ENCODE data around the gene ASXL1.

Gene ASXL1

DNA sequence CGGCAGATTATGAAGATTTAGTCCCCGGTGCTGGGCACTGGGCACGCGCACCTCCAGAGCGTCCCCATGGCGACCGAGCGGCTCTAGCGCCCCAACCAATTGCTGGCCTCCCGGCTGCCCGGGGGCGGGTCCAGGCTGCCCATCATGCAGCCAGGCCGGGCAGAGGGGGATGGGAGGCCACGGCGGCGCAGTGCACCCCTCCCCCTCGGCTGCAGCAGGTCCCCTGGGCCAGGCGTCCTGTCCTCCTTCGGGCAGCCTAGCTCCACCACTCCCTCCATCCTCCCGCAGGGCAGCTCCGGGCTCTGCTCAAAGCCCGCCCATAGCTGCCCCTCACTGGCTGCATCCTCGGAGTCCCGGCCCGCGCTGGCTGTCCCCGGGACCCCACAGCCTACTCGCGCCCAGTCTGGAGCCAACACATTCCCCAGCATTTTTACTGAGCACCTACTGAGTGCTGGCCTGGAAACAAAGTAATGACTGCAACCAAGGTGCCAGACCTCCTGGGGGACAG is 99.4 kb downstream of the ASXL1 start:
- ChIA-PET POLR2A (ENCODE audit: low non-redundant PET) (no interaction called here), CTCF (interaction anchor here (0.5 to 1.5 kb wide), 2 partner anchors 8 to 196 kb away, joined by 3 read pairs; no protein-coding TSS in a partner anchor)
- H3K27ac ChIP-seq, result 0 out of 2 replicates have a peak overlapping the region, but pooled peaks have one; percentile 0
- DNase-seq (ENCODE audit: low spot score), result peak; percentile 66
- no peak for TF ChIP-seq CTCF (conservative IDR thresholded peaks at IDR 0.05; ENCODE audit: low read depth)

GRCh38 chr20:32458061-32458836 is 100.1 kb downstream of the ASXL1 start:
- DNase-seq (ENCODE audit: low spot score), result no peak
- TF ChIP-seq CTCF (conservative IDR thresholded peaks at IDR 0.05; ENCODE audit: low read depth), result no peak
- CTCF ChIA-PET, result interaction anchor here (0.6 to 1.5 kb wide), 5 partner anchors 8 to 148 kb away, joined by 3 to 7 read pairs (median 5); no protein-coding TSS in a partner anchor
- POLR2A ChIA-PET (ENCODE audit: low non-redundant PET), result no interaction called here
- peak overlapping the region; percentile 0; the same call in 1 of the 2 replicates for H3K27ac ChIP-seq

- no peak overlapping the region for H3K27ac ChIP-seq
- CTCF ChIA-PET, result interaction anchor here (0.6 to 1.2 kb wide), 4 partner anchors 9 to 149 kb away, joined by 3 to 7 read pairs (median 6); no protein-coding TSS in a partner anchor
- DNase-seq (ENCODE audit: low spot score), result no peak
- POLR2A ChIA-PET (ENCODE audit: low non-redundant PET), result no interaction called here
- no peak for TF ChIP-seq CTCF (conservative IDR thresholded peaks at IDR 0.05; ENCODE audit: low read depth)
Observed at GRCh38 chr20:32458837-32459220, 100.7 kb downstream of the ASXL1 start.

DNA sequence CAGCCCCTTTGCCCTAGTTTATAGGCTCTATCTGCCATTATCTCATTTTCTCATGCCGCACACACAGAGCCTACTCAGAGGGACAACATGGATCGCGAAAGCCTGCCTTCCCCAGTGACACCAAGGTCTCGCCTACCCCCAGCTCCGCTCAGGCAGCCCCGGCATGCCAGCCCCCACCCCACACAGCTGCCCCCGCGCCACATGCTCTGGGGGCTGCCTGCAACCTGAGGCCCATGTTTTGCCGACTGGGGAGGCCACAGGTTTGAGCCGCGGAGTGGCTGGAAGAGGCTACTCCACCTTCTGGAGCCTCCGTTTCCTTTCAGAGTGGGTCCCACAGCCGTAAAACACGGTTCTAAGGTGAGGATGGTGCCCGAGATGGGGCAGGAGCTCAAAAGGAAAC is 102.1 kb downstream of the ASXL1 start:
- no peak for TF ChIP-seq CTCF (conservative IDR thresholded peaks at IDR 0.05; ENCODE audit: low read depth)
- no peak overlapping the region for H3K27ac ChIP-seq
- ChIA-PET POLR2A (ENCODE audit: low non-redundant PET) (no interaction called here), CTCF (interaction anchor here (0.6 to 1.5 kb wide), 2 partner anchors 9 to 35 kb away, joined by 4 read pairs; no protein-coding TSS in a partner anchor)
- no peak for DNase-seq (ENCODE audit: low spot score)

GRCh38 chr20:32460683-32461320 is 102.7 kb downstream of the ASXL1 start:
- POLR2A ChIA-PET (ENCODE audit: low non-redundant PET), result no interaction called here
- no peak overlapping the region for H3K27ac ChIP-seq
- DNase-seq (ENCODE audit: low spot score), result no peak
- TF ChIP-seq CTCF (conservative IDR thresholded peaks at IDR 0.05; ENCODE audit: low read depth), result no peak
- CTCF ChIA-PET, result interaction anchor here (0.6 to 1.5 kb wide), 2 partner anchors 9 to 36 kb away, joined by 4 read pairs; no protein-coding TSS in a partner anchor

- POLR2A ChIA-PET (ENCODE audit: low non-redundant PET), result no interaction called here
- TF ChIP-seq CTCF (conservative IDR thresholded peaks at IDR 0.05; ENCODE audit: low read depth), result no peak
- CTCF ChIA-PET, result interaction anchor here (0.6 kb wide), 1 partner anchor 310 kb away, joined by 4 read pairs; no protein-coding TSS in a partner anchor
- H3K27ac ChIP-seq, result no peak overlapping the region
- DNase-seq (ENCODE audit: low spot score), result no peak
Observed at GRCh38 chr20:32461836-32462600, 103.9 kb downstream of the ASXL1 start.
